GM19043 (cell line): Measurements from ENCODE around the gene VAV1.
"Not testable (repeated sequence)": the region's sequence is repeated elsewhere in the genome, so short reads cannot be mapped to it uniquely, and the experiment has no call there.

ENCODE experiments used
- ATAC-seq: cut with Tn5 transposase; IDR thresholded peaks from one replicate; pipeline ENCODE4 v1.9.1; 2021; ENCODE audit warnings: low read depth; ENCODE audit not compliant: unreplicated experiment

The VAV1 gene

DNA sequence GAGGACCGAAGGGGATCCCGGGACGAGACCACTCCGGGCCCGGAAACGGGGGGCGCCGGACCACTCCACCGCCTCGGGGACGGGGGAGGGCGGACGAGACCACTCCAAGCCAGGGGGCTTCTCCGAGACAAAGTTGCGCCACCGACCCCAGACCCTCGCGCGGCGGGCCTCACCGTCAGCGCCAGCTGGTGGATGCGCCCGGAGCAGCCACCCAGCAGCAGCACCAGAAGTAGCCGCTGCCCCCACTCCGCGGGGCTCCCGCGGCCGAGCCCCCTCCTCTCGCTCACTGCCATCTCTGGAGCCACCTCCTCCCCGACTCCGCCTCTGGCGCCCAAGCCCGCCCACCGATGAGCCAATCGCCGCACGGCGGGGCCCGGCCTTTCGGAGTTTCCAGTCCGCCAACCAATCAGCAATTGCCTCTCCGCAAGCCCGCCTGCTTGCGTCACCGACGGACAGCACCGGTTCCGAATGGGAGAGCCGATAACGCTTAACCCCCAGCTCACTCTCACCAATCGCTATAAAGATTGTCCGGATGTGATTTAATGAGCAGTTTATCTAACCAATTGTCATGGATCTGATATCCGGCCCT lies 35.1 kb upstream of the VAV1 start, which contains the start of gene GPR108:
Gene GPR108 (minus strand): TSS at position 297 of the 589 bp plus-strand sequence. CDS start 4 bp downstream, at position 293.
- peak; percentile 67 for ATAC-seq

DNA sequence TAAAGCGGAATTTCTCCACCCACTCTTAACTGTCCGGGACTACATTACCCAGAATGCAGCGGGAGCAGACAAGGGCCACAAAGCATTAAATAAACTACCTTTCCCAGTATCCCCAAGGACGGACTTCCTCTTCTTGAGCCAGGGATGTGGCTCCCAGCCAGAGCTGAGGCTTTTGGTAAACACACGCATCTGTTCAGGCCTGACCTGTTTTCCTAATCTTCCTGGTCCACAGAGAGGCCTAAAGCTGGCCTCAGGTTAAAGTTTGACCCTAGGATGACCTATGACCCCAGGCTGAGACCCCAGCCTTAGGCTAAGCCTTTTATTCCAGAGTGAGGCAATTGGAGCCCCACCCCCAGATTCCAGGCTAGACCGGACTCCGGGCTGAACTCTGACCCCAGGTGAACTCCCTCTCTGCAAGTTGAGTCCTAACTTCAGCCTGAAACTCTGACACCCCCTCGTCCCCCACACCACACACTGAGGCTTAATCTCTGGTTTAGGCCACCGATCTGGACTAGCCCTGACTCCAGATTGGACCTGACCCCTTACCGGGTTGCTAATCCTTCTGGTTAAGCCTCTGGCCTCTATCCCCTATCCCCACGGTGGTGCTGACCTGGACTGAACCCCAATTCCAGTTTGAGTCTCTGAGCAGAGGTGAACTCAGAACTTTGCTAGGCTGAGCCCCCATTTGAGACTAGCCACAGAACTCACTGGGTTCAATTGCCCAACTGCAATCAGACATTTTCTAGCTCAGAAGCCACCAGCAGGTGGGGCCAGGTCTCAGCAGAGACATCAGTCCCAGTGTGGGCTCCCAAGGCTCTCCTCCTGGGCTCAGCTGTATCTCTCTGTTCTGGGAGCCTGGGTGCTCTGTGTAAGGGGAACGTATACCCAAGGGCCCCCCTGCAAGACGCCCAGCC lies 34.4 kb upstream of the VAV1 start:
- ATAC-seq: no peak

DNA sequence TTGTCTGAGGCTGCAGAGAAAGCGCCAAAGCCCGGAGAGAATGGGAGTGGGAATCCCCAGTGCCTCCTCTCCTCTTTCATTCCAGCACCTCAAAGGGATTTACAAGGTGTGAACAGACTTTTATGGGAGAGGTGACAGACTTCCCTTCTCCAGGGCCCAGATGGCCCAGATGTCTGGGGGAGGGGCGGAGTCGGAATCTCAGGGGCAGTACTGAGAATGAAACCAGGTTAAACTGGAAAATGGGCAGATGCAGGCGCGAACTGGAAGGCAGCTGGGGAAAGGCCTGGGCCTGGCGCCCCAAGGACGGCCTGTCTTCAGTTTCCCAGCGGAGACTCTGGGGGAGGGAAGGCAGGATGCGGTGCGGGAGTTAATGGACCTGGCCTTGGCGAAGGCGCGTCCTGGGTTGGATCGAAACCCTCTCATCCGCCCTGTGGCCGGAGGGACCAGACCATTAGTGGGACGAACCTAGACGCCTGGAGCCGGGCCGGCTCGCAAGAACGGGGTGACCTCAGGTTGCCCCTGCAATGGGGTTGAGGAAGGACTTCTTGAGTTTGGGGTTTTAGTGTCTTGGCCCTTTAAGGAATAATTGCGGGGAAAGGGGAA lies 33.6 kb upstream of the VAV1 start:
- no peak for ATAC-seq

DNA sequence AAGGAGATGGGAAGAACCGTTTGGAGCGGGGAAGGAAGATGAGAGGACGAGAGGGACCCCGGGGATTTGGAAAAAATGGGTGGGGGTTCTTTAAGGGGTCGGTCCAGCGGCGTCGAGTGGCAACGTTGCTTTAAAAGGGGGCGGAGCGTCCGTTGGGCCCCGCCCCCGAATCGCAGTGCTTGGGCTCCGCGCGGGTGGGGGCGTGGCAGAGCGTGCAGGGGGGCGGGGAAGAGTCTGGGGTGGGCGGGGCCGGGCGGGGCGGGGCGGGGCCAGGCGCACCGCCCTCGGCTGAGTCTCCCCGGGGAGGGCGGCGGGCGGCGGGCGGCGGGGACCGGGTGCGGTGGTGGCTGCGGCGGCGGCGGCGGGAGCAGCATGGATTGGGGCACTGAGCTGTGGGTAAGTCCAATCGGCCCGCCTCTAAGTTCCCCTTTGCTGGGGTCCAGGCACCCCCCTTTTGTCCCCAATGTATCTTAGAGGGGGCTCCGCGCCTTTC lies 33.1 kb upstream of the VAV1 start, which contains the start of gene TRIP10:
Gene TRIP10 (plus strand): TSS at position 291 of the 493 bp plus-strand sequence. CDS start 82 bp downstream, at position 373.
- ATAC-seq: no peak

DNA sequence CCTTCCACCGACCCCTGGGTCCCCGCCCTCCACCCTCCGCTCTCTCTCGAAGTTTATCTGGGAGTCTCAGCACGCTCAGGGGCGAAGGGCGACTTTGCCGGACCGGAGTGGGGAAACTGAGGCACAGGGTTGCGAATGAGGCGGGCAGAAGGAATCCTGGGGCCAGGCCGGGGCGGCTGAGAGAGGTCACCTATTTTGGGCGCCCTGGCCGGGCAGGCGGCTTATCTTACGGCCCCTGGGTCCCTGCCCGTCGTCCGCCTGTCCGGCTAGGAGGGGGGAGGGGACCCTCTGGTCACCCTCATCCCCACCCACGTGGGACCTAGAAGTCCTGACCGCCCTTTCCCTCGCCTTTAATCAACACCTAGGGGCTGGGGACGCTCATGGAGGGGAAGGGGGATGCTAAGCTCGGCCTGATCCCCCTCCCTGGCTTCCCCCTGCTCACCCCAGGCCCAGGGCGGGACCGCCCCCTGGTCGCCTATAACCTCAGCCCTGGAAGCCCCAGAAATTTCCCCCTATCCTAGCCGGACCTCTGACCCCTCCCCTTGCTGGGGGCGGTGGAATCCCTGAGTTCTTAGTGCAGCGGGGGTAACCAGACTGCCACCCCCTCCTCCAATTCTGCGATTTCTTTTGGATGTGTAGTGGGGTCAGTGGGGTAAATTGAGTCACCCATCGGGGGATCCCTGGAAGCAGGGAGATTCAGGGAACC lies 32.5 kb upstream of the VAV1 start:
- no peak for ATAC-seq

DNA sequence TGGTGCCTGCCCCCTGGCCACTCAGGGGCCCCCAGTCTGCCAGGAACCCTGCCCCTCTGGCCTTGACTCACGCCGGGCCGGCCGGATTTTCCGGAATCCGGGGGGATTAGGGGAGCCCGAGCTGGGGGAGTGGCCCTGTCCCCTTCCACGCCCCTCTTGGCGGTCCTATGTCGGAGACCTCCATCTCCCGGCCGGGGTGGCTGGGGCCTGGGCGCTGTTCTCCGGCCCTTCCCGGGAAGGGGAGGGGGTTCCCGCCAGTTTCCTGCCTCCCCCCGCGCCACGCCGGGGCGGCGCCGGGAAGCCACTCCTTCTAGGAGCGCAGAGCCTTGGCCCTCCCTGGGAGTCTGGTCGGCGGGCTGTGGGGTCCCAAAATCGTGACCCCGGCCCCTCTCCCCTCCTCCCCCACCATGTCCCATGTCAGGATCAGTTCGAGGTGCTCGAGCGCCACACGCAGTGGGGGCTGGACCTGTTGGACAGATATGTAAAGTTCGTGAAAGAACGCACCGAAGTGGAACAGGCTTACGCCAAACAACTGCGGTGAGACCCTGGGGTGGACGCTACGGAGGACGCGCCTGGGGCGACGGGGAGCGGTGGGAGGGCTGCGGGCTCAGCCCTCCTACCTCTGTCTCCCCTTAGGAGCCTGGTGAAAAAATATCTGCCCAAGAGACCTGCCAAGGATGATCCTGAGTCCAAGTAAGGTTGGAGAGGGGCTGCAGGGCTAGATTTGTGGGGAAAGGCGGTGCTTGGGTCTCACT lies 31.7 kb upstream of the VAV1 start:
- no peak for ATAC-seq

DNA sequence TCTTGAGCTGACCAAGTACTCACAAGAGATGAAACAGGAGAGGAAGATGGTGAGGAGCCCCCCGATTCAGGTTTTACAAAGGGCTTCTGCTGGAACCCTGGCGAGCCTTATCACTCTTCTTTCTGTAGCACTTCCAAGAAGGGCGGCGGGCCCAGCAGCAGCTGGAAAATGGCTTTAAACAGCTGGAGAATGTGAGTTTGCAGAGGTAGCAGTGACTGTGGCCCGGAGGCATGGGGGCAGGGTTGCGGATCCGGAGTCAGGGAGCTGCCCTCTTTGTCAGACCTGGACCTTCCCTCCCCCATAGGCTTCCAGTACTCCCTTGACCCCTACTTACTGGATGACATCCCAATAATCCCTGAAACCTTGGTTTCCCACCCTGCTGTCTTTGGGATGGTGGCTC lies 29.4 kb upstream of the VAV1 start:
- no peak for ATAC-seq

- ATAC-seq: no peak
Measured at GRCh38 chr19:6743714-6744380, 28.7 kb upstream of the VAV1 start.

DNA sequence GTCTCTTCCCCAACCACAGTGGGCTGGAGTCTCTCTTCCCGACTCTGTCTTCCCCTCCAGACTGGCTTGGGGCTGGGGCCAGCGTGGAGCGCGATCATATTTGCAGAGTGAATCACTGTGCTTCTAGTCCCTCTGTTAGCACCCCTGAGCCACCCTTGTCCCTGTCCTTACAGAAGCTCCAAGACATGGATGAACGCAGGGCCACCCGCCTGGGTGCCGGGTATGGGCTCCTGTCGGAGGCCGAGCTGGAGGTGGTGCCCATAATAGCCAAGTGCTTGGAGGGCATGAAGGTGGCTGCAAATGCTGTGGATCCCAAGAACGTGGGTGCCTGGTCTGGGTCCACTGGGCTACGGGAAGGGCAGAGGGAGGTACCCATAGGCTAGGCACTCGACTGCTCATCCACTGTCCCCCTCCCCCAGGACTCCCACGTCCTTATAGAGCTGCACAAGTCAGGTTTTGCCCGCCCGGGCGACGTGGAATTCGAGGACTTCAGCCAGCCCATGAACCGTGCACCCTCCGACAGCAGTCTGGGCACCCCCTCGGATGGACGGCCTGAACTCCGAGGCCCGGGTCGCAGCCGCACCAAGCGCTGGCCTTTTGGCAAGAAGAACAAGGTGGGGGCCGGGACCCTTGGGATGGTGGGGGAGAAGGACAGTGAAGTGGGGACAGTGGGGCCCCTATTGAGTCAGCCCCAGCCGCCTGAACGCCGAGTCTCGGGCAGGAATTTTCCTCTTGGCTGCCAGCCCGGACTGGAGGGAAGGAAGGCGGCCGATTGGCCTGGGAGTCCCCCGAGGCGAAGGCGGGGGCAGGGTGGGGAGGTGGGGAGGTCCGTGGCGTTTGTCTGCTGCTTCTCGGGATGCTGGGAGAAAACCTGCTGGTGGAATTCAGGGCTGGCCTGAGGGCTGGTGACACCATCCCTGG lies 27.9 kb upstream of the VAV1 start:
- ATAC-seq: no peak

GRCh38 chr19:6745965-6746364 lies 26.5 kb upstream of the VAV1 start:
- no peak for ATAC-seq

DNA sequence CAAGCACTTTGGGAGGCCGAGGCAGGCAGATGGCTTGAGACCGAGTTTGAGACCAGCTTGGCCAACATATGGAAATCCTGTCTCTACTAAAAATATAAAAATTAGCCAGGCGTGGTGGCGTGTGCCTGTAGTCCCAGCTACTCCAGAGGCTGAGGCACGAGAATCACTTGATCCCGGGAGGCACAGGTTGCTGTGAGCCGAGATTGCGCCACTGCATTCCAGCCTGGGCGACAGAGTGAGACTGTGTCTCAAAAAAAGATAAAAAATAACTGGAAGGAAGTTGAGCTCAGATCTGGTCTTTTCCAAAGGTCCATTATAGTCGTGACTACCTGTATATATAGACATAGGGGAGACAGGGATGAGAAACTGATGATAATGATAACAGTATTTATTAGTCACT lies 24.0 kb upstream of the VAV1 start:
- not testable (repeated sequence) for ATAC-seq

- ATAC-seq: no peak
Measured at GRCh38 chr19:6750062-6750461, 22.4 kb upstream of the VAV1 start.

GRCh38 chr19:6751189-6751588 lies 21.3 kb upstream of the VAV1 start:
- no peak for ATAC-seq

- no peak for ATAC-seq
Measured at GRCh38 chr19:6752256-6753177, 20.0 kb upstream of the VAV1 start.

DNA sequence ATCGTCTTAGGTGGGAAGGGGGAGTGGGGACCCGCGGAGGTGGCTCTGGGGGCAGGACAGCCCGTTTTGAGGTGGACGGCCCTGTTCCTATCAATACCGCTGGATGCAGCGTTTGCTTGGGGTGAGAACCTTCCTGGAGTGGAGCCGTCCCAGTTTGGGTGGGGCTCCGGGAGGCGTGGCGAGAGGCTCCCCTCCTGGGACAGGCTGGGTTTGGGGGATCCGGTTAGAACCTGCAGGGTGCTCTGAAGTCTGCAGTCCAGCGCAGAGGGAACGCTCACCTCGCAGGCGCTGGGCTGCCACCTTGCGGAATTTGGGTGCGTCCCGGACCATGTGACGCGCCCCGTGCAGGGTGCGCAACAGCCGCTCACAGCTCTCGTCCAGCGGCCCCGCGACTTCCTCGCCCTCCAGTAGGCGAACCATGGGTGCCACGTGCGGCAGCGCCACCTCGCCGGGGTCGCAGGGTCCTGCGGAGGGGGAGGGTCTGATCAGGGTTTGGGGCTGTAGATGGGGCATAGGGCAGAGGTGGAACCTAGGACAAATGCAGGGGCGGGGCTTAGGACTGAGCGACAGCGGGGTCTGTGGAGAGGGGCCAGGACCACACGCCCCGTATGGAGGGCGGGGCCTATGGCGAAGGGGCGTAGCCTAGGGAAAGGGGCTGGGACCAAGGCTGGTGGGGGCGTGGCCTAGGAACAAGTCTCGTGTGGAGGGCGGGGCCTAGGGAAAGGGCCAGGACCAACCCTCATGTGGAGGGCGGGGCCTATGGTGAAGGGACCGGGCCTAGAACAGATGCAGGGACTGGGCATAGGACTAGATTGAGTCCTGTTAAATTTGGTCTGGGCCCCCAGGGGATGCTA lies 19.1 kb upstream of the VAV1 start:
- peak; percentile 64 for ATAC-seq

DNA sequence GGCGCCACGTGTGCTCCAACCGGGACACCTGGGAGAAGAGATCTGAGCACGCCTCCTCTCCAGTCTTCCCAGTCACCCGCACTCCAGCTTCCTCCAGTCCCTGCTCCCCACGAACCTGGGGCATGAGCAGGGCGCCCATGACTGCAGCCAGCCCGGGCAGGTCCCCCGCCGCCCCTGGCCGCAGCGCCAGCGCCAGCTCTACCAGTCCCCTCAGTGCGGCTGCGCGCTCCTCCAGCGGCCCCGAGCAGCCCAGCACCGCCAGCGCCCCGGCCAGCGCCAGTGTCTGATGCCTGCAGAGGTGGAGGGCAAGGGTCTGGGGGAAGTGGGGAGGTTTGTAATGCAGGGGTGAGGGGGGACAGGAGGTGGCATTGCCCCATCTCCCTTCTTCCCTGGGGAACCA lies 18.4 kb upstream of the VAV1 start:
- no peak for ATAC-seq
